H9 (cell line): Measurements from ENCODE around the gene P2RX2. TPM values are rescaled to one million over a fixed set of nuclear protein-coding genes. Genes with fewer than 3 reads are reported as not detected.

ENCODE experiments used
- DNase-seq: peaks from one replicate; pipeline ENCODE4 v3.0.0-alpha.2; 2017
- H2AFZ ChIP-seq: one replicate; pipeline ENCODE4 v1.6.1; 2013; ENCODE audit warnings: mild to moderate bottlenecking, low read length, control low read depth, moderate library complexity
- H2AK5ac ChIP-seq: 2 replicates; pipeline ENCODE4 v1.6.1; 2013; ENCODE audit warnings: low read length, control low read depth, mixed read lengths; ENCODE audit not compliant: insufficient read length
- H2BK120ac ChIP-seq: one replicate; pipeline ENCODE4 v1.6.1; 2013; ENCODE audit warnings: low read depth, mild to moderate bottlenecking, low read length, control low read depth, inconsistent platforms; ENCODE audit not compliant: poor library complexity, severe bottlenecking
- H2BK12ac ChIP-seq: 2 replicates; pipeline ENCODE4 v1.6.1; 2013; ENCODE audit warnings: low read length, control low read depth, mixed read lengths, low read depth; ENCODE audit not compliant: insufficient read length
- H2BK15ac ChIP-seq: 2 replicates; pipeline ENCODE4 v1.6.1; 2013; ENCODE audit warnings: low read depth, low read length, control low read depth
- H2BK20ac ChIP-seq: one replicate; pipeline ENCODE4 v1.6.1; 2013; ENCODE audit warnings: low read depth, mild to moderate bottlenecking, low read length, control low read depth, inconsistent platforms; ENCODE audit not compliant: poor library complexity, severe bottlenecking
- H2BK5ac ChIP-seq: 2 replicates; pipeline ENCODE4 v1.6.1; 2013; ENCODE audit warnings: low read length, control low read depth, mixed read lengths; ENCODE audit not compliant: insufficient read length
- H3K14ac ChIP-seq: 2 replicates; pipeline ENCODE4 v1.6.1; 2013; ENCODE audit warnings: low read length, control low read depth; ENCODE audit not compliant: insufficient read depth
- H3K18ac ChIP-seq: 2 replicates; pipeline ENCODE4 v1.6.1; 2013; ENCODE audit warnings: low read depth, mild to moderate bottlenecking, mixed read lengths, low read length, control low read depth; ENCODE audit not compliant: insufficient read length
- H3K23ac ChIP-seq: 2 replicates; pipeline ENCODE4 v1.6.1; 2013; ENCODE audit warnings: low read length, control low read depth, mixed read lengths, low read depth; ENCODE audit not compliant: insufficient read length
- H3K23me2 ChIP-seq: 2 replicates; pipeline ENCODE4 v1.6.1; 2013; ENCODE audit warnings: low read depth, mild to moderate bottlenecking, mixed read lengths, low read length, control low read depth; ENCODE audit not compliant: insufficient read length, poor library complexity, severe bottlenecking
- H3K27ac ChIP-seq: 2 replicates; pipeline ENCODE4 v1.5.1; 2013; ENCODE audit warnings: low read length, control low read depth, mixed read lengths, low read depth; ENCODE audit not compliant: insufficient read length
- H3K27me3 ChIP-seq: 2 replicates; pipeline ENCODE4 v1.6.1; 2013; ENCODE audit warnings: low read length, control low read depth, inconsistent platforms; ENCODE audit not compliant: insufficient read depth
- H3K4ac ChIP-seq: 2 replicates; pipeline ENCODE4 v1.6.1; 2013; ENCODE audit warnings: low read depth, mild to moderate bottlenecking, control low read depth, inconsistent platforms, low read length, moderate library complexity
- H3K4me1 ChIP-seq: 2 replicates; pipeline ENCODE4 v1.6.1; 2013; ENCODE audit warnings: low read length, control low read depth, inconsistent platforms; ENCODE audit not compliant: insufficient read depth
- H3K4me2 ChIP-seq: 2 replicates; pipeline ENCODE4 v1.6.1; 2013; ENCODE audit warnings: low read length, control low read depth, mixed read lengths; ENCODE audit not compliant: insufficient read length, insufficient read depth
- H3K56ac ChIP-seq: 2 replicates; pipeline ENCODE4 v1.6.1; 2013; ENCODE audit warnings: low read depth, mild to moderate bottlenecking, mixed read lengths, low read length, control low read depth; ENCODE audit not compliant: insufficient read length
- H3K79me1 ChIP-seq: 2 replicates; pipeline ENCODE4 v1.6.1; 2013; ENCODE audit warnings: low read depth, mild to moderate bottlenecking, moderate library complexity, low read length, control low read depth, inconsistent platforms; ENCODE audit not compliant: insufficient read depth, poor library complexity, severe bottlenecking
- H3K79me2 ChIP-seq: 2 replicates; pipeline ENCODE4 v1.6.1; 2013; ENCODE audit warnings: low read length, control low read depth, inconsistent platforms; ENCODE audit not compliant: insufficient read depth
- H3K9ac ChIP-seq: 2 replicates; pipeline ENCODE4 v1.6.1; 2013; ENCODE audit warnings: low read length, control low read depth, mixed read lengths; ENCODE audit not compliant: insufficient read length; ENCODE audit errors: extremely low read depth
- H3K9me3 ChIP-seq: one replicate; pipeline ENCODE4 v1.6.1; 2013; ENCODE audit warnings: low read depth, low read length, inconsistent platforms; ENCODE audit not compliant: control insufficient read depth
- H3T11ph ChIP-seq: one replicate; pipeline ENCODE4 v1.6.1; 2013; ENCODE audit warnings: mild to moderate bottlenecking, low read length, control low read depth, inconsistent platforms
- H4K20me1 ChIP-seq: one replicate; pipeline ENCODE4 v1.6.1; 2013; ENCODE audit not compliant: control insufficient read depth, insufficient read length, insufficient read depth
- H4K5ac ChIP-seq: 2 replicates; pipeline ENCODE4 v1.6.1; 2013; ENCODE audit warnings: low read depth, mild to moderate bottlenecking, mixed read lengths, low read length, control low read depth; ENCODE audit not compliant: insufficient read length
- H4K8ac ChIP-seq: replicated peaks from 2 replicates; pipeline ENCODE4 v1.6.1; 2013; ENCODE audit warnings: low read length, control low read depth, mixed read lengths, low read depth; ENCODE audit not compliant: insufficient read length
- H4K91ac ChIP-seq: 2 replicates; pipeline ENCODE4 v1.6.1; 2013; ENCODE audit warnings: low read depth, mild to moderate bottlenecking, moderate library complexity, mixed read lengths, low read length, control low read depth; ENCODE audit not compliant: insufficient read length
- H3K27ac Mint-ChIP-seq, 3 experiments: 2 replicates in 2 of 3; 3 replicates in 1 of 3; pipeline ENCODE4 v1.8.0; 2020 to 2021; ENCODE audit warnings: mixed read lengths in 3 of 3, mild to moderate bottlenecking in 1 of 3, moderate library complexity in 1 of 3
- H3K27me3 Mint-ChIP-seq: 2 replicates; pipeline ENCODE4 v1.8.0; 2021; ENCODE audit warnings: low read depth, mild to moderate bottlenecking, moderate library complexity, mixed read lengths
- H3K36me3 Mint-ChIP-seq, 3 experiments: 2 replicates in 2 of 3; 3 replicates in 1 of 3; pipeline ENCODE4 v1.8.0; 2020 to 2021; ENCODE audit warnings: low read depth in 3 of 3, mixed read lengths in 3 of 3; ENCODE audit not compliant: insufficient read depth in 1 of 3
- H3K4me1 Mint-ChIP-seq, 2 experiments: 2 replicates each; pipeline ENCODE4 v1.8.0; 2020; ENCODE audit warnings: mixed read lengths in 2 of 2
- H3K4me3 Mint-ChIP-seq, 2 experiments: 2 replicates in 1 of 2; 3 replicates in 1 of 2; pipeline ENCODE4 v1.8.0; 2020 to 2021; ENCODE audit warnings: mild to moderate bottlenecking in 2 of 2, mixed read lengths in 2 of 2, moderate library complexity in 1 of 2
- H3K9me3 Mint-ChIP-seq, 2 experiments: 2 replicates in 1 of 2; 3 replicates in 1 of 2; pipeline ENCODE4 v1.8.0; 2020; ENCODE audit warnings: mild to moderate bottlenecking in 2 of 2, mixed read lengths in 2 of 2, moderate library complexity in 1 of 2
- WGBS: extraction: QIAGEN DNeasy Blood & Tissue Kit; methylation state at CpG from one replicate; pipeline ENCODE4 v1.1.7; 2013; ENCODE audit warnings: missing lambda C conversion rate, low lambda C conversion rate, mixed read lengths; ENCODE audit not compliant: insufficient read length; ENCODE audit errors: extremely low coverage; 5-methylcytosine and 5-hydroxymethylcytosine counted together
- total RNA-seq: library from RNA; stranded (reverse); gene quantifications from 2 replicates; pipeline ENCODE4 v1.2.1, GENCODE V29; 2021
- TF ChIP-seq, protein P1 (sequence below): fragments of 200-600 bp; sonication (generic); conservative IDR thresholded peaks from 3 replicates; pipeline ENCODE4 v1.8.0; 2021; ENCODE audit warnings: antibody characterized with exemption, mild to moderate bottlenecking

The P2RX2 gene
- total RNA-seq, 1 experiment from 2014 or later: 1.8 TPM

- Histone ChIP-seq H4K20me1 (no peaks in the 10 kb centered on the region), H2AFZ (no peak overlapping the region), H2BK120ac (no peak overlapping the region), H2BK12ac (no peak overlapping the region), H3K79me2 (no peaks in the 10 kb centered on the region; the same call in 1 of the 2 replicates), H3K27me3 (no peaks in the 10 kb centered on the region), H3K27ac (no peak overlapping the region), H3K56ac (no peak overlapping the region), H2BK15ac (no peak overlapping the region), H2BK5ac (no peak overlapping the region), H3K23ac (no peak overlapping the region), H4K8ac (no peak overlapping the region), H4K91ac (no peak overlapping the region), H3K14ac (no peak overlapping the region), H3K23me2 (no peaks in the 10 kb centered on the region), H3K9ac (no peak overlapping the region), H3K4me2 (no peak overlapping the region), H3K4ac (no peak overlapping the region), H3K9me3 (no peaks in the 10 kb centered on the region), H2BK20ac (no peak overlapping the region), H4K5ac (no peak overlapping the region), H3K79me1 (no peaks in the 10 kb centered on the region), H3K18ac (no peak overlapping the region), H2AK5ac (no peak overlapping the region), H3T11ph (no peak overlapping the region), H3K4me1 (no peaks in the 10 kb centered on the region)
- H3K4me3 Mint-ChIP-seq: no peak overlapping the region
- no CpG with 5 or more reads among the region's 27 CpGs for WGBS
- DNase-seq: no peak
- H3K4me1 Mint-ChIP-seq: no peaks in the 10 kb centered on the region
- H3K27me3 Mint-ChIP-seq: no peaks in the 10 kb centered on the region
- H3K36me3 Mint-ChIP-seq: peaks cover 13 to 31% (median 20%) of the 10 kb centered on the region in 3 experiments
- no peaks in the 10 kb centered on the region for H3K9me3 Mint-ChIP-seq
- H3K27ac Mint-ChIP-seq: no peak overlapping the region
- TF ChIP-seq, protein P1, sequence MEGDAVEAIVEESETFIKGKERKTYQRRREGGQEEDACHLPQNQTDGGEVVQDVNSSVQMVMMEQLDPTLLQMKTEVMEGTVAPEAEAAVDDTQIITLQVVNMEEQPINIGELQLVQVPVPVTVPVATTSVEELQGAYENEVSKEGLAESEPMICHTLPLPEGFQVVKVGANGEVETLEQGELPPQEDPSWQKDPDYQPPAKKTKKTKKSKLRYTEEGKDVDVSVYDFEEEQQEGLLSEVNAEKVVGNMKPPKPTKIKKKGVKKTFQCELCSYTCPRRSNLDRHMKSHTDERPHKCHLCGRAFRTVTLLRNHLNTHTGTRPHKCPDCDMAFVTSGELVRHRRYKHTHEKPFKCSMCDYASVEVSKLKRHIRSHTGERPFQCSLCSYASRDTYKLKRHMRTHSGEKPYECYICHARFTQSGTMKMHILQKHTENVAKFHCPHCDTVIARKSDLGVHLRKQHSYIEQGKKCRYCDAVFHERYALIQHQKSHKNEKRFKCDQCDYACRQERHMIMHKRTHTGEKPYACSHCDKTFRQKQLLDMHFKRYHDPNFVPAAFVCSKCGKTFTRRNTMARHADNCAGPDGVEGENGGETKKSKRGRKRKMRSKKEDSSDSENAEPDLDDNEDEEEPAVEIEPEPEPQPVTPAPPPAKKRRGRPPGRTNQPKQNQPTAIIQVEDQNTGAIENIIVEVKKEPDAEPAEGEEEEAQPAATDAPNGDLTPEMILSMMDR: no peak
Measured at GRCh38 chr12:132571051-132571450, 47.5 kb upstream of the P2RX2 start.
